MG63 (cell line): ENCODE data around the gene ATF7. TPM values are rescaled to one million over a fixed set of nuclear protein-coding genes. Genes with fewer than 3 reads are reported as not detected.
"Not testable (repeated sequence)": the region's sequence is repeated elsewhere in the genome, so short reads cannot be mapped to it uniquely, and the experiment has no call there.

Experiments
- DNase-seq: peaks from one replicate; pipeline ENCODE4 v3.0.0-alpha.2; 2020
- H3K27me3 ChIP-seq: fragments of 250-450 bp; sonication (Bioruptor Pico); 2 replicates; pipeline ENCODE4 v1.5.1; 2020; ENCODE audit warnings: mild to moderate bottlenecking, moderate library complexity
- H3K36me3 ChIP-seq: fragments of 250-450 bp; sonication (Bioruptor Pico); 2 replicates; pipeline ENCODE4 v1.5.1; 2020; ENCODE audit warnings: mild to moderate bottlenecking, moderate library complexity
- H3K4me3 ChIP-seq: fragments of 250-450 bp; sonication (Bioruptor Pico); 2 replicates; pipeline ENCODE4 v1.5.1; 2020; ENCODE audit warnings: mild to moderate bottlenecking, moderate library complexity
- H3K9me3 ChIP-seq: fragments of 250-450 bp; sonication (Bioruptor Pico); 2 replicates; pipeline ENCODE4 v1.5.1; 2020; ENCODE audit warnings: mild to moderate bottlenecking, moderate library complexity
- total RNA-seq: library from RNA; depleted of rRNA; stranded (reverse); fragments of >200 nt; shearing (Covaris generic); gene quantifications from 2 replicates; pipeline ENCODE4 v1.2.3, GENCODE V29; 2014; ENCODE audit warnings: low replicate concordance

The ATF7 gene
- total RNA-seq, 1 experiment from 2014 or later: 5.7 TPM

GRCh38 chr12:53493610-53494391 lies 132.4 kb downstream of the ATF7 start:
- Histone ChIP-seq H3K36me3 (no peaks in the 10 kb centered on the region), H3K9me3 (no peaks in the 10 kb centered on the region), H3K4me3 (peak overlapping the region; percentile 53), H3K27me3 (no peaks in the 10 kb centered on the region)
- no peak for DNase-seq

DNA sequence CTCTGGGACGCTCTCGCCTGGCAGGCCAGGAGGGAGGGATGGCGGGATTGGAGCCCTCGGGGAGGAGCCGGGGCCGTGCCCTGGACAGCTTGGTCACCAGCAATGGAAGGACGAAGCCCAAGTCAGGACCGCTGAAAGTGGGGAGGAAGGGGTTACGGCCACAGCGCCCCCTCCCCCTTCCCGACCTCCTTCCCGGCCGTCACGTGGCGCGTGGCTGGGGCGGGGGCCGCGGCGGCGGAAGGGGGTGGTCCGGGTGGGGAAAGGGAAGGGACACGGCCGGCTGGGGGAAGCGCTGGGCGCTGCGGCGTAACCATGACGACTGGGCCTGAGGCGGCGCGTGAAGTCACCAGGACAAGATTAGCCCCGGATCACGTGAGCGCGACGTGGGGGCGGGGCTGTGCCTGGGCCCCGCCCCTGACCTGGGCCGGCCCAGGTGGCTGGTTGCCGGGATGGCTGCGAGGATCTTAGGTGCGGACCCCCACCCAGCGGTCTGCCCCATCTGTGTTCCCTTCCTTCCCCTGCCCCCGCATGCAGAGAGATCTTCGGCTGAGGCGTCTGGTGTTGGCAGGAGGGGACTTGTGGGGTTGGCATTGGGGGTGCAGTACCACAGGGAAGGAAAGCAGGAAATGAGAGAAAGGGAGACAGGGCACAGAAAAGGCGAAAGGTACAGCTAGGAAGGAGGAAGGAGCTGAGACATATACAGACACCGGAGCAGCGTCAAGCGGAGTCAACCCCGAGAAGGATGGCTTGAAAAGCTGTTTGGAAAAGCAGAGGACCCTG lies 133.2 kb downstream of the ATF7 start:
- Histone ChIP-seq H3K27me3 (no peaks in the 10 kb centered on the region), H3K9me3 (no peaks in the 10 kb centered on the region), H3K36me3 (no peaks in the 10 kb centered on the region), H3K4me3 (peak overlapping the region; percentile 53)
- peak; percentile 90 for DNase-seq

DNA sequence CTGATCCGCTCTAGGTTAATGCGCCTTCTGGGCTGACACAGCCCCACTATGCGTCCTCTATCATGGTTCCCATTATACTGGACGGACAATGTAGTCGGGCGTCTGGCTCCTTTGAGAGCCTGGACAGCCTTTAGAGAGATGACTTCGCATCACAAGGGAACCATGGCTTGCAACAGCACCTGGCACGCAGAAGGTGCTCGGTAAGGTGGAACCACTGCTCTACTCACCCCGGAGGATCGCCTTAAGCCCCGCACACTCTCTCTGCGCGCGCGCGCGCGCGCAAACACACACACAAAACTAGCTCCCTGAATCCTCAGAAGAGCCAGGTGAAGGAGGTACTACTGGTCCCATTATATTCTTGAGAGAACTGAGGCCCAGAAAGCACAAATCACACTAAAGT lies 134.0 kb downstream of the ATF7 start:
- no peaks in the 10 kb centered on the region for H3K9me3 ChIP-seq
- DNase-seq: no peak
- H3K36me3 ChIP-seq: no peaks in the 10 kb centered on the region
- H3K27me3 ChIP-seq: no peaks in the 10 kb centered on the region
- H3K4me3 ChIP-seq: peak overlapping the region; percentile 53

GRCh38 chr12:53489242-53489864 lies 136.8 kb downstream of the ATF7 start:
- H3K36me3 ChIP-seq: peaks cover 7% of the 10 kb centered on the region
- H3K27me3 ChIP-seq: no peaks in the 10 kb centered on the region
- no peaks in the 10 kb centered on the region for H3K9me3 ChIP-seq
- H3K4me3 ChIP-seq: no peak overlapping the region
- DNase-seq: no peak

- DNase-seq: no peak
- H3K4me3 ChIP-seq: no peak overlapping the region
- H3K27me3 ChIP-seq: no peaks in the 10 kb centered on the region
- peaks cover 30% of the 10 kb centered on the region for H3K36me3 ChIP-seq
- H3K9me3 ChIP-seq: no peaks in the 10 kb centered on the region
Measured at GRCh38 chr12:53486736-53487487, 139.3 kb downstream of the ATF7 start.

DNA sequence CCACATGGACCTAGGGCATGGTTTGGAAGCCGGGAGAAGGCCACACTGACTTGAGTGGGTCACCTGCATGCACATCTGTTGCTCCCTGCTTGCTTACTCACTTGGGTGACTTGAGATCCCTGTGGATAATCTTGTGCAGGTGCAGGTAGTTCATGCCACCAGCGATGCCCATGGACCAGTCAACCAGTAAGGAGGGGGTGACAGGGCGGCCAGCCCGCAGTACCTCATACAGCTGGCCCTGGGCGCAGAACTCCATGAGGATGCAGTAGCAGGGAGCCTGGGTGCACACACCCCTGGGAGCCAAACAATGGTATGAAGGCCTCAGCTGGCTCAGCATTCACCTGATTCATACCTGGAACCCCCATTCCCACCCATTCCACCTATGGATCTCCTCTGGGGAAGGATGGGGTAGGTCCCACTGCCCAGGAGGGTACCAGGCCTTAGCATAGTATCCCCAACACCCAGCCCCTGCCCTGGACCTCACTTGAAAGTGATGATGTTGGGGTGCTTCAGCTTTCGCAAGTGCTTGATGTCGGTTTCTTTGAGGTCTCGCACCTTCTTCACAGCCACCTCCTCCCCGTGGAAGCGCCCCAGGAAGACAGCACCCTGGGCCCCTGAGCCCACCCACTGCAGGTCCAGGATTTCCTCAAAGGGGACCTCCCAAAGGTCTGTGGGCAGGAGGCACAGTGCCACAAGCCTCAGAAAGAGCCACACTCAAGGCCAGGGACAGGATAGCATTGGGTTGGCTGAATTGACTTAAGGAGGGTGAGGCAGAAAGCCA lies 140.0 kb downstream of the ATF7 start:
- Histone ChIP-seq H3K27me3 (no peaks in the 10 kb centered on the region), H3K4me3 (no peak overlapping the region), H3K9me3 (no peaks in the 10 kb centered on the region), H3K36me3 (peaks cover 38% of the 10 kb centered on the region)
- no peak for DNase-seq

DNA sequence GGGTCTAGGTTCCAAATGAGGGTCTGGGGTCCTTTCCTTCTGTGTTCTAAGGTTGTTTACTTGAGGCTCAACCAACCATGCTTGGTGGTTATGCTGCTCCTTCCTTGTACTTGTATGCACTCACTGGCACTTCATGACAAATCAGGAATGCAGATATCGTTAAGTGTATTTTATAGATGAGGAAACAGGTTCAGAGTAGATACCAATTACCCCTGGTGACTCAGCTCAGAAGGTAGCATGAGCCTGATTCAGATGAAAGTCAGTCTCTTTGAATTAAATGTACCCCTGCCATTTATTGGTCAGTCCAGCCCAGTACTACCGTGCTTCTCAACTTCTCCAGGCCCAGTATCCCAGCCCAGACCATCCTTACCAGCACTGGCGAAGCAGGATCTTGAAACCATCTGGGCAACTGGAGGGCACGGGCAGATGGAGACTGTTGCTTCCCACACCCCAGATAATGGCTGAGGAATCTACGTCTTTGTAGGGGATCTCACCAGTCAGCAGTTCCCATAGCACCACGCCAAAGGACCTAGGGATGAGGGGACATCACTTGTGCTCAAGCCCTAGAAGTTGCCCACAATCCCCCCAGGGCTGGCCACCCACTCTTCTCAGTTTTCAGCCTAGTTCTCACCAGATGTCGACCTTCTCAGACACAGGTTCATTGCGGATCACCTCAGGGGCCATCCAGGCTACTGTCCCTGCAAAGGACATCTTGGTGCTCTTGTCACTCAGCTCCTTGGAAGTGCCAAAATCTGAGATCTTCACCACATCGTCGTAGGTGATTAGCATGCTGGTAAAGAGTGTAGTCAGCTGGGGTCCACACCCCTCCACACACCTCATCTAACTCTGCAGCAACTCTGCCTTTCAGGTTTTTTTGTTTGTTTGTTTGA lies 141.3 kb downstream of the ATF7 start:
- H3K36me3 ChIP-seq: peaks cover 46% of the 10 kb centered on the region

GRCh38 chr12:53483979-53484377 lies 142.2 kb downstream of the ATF7 start:
- peaks cover 53% of the 10 kb centered on the region for H3K36me3 ChIP-seq
- H3K9me3 ChIP-seq: no peaks in the 10 kb centered on the region
- H3K27me3 ChIP-seq: no peaks in the 10 kb centered on the region
- DNase-seq: no peak
- no peak overlapping the region for H3K4me3 ChIP-seq

More for the DNA sequence above, 141.3 kb downstream of the ATF7 start:
- DNase-seq: no peak
- Histone ChIP-seq H3K27me3 (no peaks in the 10 kb centered on the region), H3K9me3 (no peaks in the 10 kb centered on the region), H3K4me3 (no peak overlapping the region)

GRCh38 chr12:53483225-53483978 lies 142.8 kb downstream of the ATF7 start:
- Histone ChIP-seq H3K9me3 (no peaks in the 10 kb centered on the region), H3K4me3 (no peak overlapping the region), H3K27me3 (no peaks in the 10 kb centered on the region), H3K36me3 (peaks cover 59% of the 10 kb centered on the region)
- no peak for DNase-seq

DNA sequence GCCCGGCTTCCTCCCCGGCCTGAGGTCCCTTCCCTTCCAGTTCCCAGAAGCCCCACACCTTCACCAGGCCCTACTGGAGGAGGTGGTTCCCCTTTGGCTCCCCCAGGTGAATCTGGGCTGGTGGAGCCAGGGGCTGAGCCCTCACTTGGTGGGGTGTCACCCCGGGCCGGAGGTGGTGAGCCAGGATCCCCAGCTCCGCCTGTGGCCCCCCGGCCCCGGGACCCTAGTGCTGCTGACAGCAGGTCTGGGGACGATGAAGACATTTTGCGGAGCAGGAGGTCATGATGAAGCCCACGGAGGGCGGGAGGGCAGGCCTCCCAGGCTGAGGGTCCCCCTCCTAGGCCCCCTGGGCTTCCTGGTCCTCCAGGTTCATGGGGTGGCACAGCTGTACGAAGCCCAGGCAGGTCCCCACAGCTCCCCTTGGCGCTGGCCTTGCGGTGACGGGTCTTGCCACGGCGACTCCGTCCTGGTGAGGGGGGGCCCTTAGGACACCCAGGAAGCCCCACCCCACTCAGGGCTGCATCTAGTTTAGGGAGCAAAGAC lies 143.5 kb downstream of the ATF7 start:
- DNase-seq: no peak
- no peaks in the 10 kb centered on the region for H3K9me3 ChIP-seq
- H3K4me3 ChIP-seq: no peak overlapping the region
- H3K27me3 ChIP-seq: no peaks in the 10 kb centered on the region
- peaks cover 66% of the 10 kb centered on the region for H3K36me3 ChIP-seq

- no peaks in the 10 kb centered on the region for H3K27me3 ChIP-seq
- H3K9me3 ChIP-seq: no peaks in the 10 kb centered on the region
- no peak for DNase-seq
- H3K4me3 ChIP-seq: no peak overlapping the region
- H3K36me3 ChIP-seq: peaks cover 72% of the 10 kb centered on the region
Measured at GRCh38 chr12:53481939-53482586, 144.1 kb downstream of the ATF7 start.

DNA sequence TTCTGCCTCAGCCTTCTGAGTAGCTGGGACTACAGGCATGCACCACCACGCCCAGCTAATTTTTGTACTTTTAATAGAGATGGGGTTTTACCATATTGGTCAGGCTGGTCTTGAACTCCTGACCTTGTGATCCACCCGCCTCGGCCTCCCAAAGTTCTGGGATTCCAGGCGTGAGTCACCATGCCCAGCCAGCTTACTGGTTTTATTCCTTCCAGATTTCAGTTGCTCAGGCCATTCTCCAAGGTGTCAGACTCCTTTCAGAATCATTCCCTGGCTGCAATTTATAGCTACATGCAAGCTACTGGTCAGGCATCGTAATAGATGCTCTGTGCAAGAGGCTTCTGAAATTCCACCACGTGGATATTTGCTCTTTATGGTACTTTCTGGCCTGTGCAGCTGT lies 144.7 kb downstream of the ATF7 start:
- not testable (repeated sequence) for DNase-seq, H3K9me3 ChIP-seq, H3K27me3 ChIP-seq, H3K4me3 ChIP-seq
- peaks cover 78% of the 10 kb centered on the region for H3K36me3 ChIP-seq

DNA sequence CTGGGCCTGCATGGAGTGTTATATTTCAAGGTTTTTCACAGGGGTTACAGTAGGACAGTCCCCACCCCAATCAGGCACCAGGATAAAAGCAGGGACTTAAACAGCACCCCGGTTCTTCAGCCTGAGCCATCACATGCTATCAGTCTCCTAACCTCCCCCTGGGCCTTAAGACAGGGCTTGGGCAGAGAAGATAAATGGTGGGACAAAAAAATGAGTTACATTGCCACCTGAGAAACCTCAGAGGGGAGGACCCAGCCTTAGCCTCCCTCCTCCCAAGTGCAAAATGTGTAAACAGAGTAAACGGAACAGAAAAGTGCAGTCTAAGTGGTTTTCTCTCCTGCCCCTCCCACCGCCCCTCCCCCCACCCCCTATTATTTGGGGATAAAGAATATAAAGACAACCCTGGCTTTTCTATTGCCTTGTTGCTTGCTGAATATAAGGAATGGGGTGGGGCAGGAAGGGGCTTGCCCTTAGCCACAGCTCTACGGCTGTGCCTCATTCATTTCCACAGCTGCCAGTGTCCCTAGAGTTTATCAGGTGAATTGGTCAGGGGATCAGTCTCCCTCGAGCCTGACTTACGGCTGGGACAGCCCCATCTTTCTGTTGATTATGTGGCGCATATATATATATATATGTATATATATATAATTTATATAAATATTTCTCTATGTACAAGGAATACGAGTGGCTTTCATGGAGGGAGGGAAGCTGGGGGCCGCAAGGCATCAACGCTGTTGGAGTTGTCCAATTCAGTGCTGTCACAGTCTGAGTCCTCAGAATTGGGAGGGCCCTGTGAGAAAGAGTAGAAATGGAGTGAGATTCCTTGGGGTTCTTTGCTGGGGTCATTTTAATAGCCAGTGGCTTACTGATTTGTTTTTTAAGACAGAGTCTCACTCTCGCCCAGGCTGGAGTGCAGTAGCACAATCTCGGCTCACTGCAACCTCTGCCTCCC lies 145.4 kb downstream of the ATF7 start:
- Histone ChIP-seq H3K27me3 (no peaks in the 10 kb centered on the region), H3K36me3 (peaks cover 83% of the 10 kb centered on the region), H3K9me3 (no peaks in the 10 kb centered on the region), H3K4me3 (no peak overlapping the region)
- no peak for DNase-seq
